HCT116 (cell line): ENCODE data around the gene PSMA6.
"Not testable (repeated sequence)": the region's sequence is repeated elsewhere in the genome, so short reads cannot be mapped to it uniquely, and the experiment has no call there.

Experiments
- MAX ChIP-seq: IDR thresholded peaks from 2 replicates; pipeline ENCODE4 v1.6.1; 2012
- TF ChIP-seq, protein P1 (sequence below), 3 experiments: fragments of 200-600 bp in 1 of 3; sonication (generic) in 1 of 3; IDR thresholded peaks in 2 of 3; conservative IDR thresholded peaks in 1 of 3; 2 replicates each; pipeline ENCODE4 v1.5.1; 2012 to 2017; ENCODE audit warnings: low read depth in 2 of 3, low read length in 2 of 3, antibody characterized with exemption in 1 of 3, borderline replicate concordance in 1 of 3, control low read depth in 1 of 3, mild to moderate bottlenecking in 1 of 3, mixed read lengths in 1 of 3, mixed run types in 1 of 3, moderate library complexity in 1 of 3; ENCODE audit not compliant: insufficient read depth in 1 of 3
- TF ChIP-seq, protein P2 (sequence below): IDR thresholded peaks from 2 replicates; pipeline ENCODE4 v1.6.1; 2012; ENCODE audit warnings: low read depth

DNA sequence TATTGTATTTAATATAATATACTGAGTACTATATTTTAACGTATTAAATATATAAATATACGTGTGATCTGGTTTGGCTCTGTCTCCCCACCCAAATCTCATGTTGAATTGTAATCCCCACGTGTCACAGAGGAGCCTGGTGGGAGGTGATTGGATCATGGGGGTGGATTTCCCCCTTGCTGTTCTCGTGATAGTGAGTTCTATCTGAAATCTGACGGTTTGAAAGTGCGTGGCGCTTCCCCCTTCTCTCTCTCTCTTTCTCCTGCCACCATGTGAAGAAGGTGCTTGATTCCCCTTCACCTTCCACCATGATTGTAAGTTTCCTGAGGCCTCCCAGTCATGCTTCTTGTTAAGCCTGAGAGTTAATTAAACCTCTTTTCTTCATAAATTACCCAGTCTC is 67.5 kb downstream of the PSMA6 start:
- TF ChIP-seq, protein P1, sequence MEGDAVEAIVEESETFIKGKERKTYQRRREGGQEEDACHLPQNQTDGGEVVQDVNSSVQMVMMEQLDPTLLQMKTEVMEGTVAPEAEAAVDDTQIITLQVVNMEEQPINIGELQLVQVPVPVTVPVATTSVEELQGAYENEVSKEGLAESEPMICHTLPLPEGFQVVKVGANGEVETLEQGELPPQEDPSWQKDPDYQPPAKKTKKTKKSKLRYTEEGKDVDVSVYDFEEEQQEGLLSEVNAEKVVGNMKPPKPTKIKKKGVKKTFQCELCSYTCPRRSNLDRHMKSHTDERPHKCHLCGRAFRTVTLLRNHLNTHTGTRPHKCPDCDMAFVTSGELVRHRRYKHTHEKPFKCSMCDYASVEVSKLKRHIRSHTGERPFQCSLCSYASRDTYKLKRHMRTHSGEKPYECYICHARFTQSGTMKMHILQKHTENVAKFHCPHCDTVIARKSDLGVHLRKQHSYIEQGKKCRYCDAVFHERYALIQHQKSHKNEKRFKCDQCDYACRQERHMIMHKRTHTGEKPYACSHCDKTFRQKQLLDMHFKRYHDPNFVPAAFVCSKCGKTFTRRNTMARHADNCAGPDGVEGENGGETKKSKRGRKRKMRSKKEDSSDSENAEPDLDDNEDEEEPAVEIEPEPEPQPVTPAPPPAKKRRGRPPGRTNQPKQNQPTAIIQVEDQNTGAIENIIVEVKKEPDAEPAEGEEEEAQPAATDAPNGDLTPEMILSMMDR (IDR thresholded peaks at IDR 0.05 in 2 of 3, conservative IDR thresholded peaks at IDR 0.05 in 1 of 3; ENCODE audit: borderline replicate concordance in 1 of 3, insufficient read depth in 1 of 3, low read depth in 2 of 3, low read length in 2 of 3), result not testable (repeated sequence)
- TF ChIP-seq, protein P2, sequence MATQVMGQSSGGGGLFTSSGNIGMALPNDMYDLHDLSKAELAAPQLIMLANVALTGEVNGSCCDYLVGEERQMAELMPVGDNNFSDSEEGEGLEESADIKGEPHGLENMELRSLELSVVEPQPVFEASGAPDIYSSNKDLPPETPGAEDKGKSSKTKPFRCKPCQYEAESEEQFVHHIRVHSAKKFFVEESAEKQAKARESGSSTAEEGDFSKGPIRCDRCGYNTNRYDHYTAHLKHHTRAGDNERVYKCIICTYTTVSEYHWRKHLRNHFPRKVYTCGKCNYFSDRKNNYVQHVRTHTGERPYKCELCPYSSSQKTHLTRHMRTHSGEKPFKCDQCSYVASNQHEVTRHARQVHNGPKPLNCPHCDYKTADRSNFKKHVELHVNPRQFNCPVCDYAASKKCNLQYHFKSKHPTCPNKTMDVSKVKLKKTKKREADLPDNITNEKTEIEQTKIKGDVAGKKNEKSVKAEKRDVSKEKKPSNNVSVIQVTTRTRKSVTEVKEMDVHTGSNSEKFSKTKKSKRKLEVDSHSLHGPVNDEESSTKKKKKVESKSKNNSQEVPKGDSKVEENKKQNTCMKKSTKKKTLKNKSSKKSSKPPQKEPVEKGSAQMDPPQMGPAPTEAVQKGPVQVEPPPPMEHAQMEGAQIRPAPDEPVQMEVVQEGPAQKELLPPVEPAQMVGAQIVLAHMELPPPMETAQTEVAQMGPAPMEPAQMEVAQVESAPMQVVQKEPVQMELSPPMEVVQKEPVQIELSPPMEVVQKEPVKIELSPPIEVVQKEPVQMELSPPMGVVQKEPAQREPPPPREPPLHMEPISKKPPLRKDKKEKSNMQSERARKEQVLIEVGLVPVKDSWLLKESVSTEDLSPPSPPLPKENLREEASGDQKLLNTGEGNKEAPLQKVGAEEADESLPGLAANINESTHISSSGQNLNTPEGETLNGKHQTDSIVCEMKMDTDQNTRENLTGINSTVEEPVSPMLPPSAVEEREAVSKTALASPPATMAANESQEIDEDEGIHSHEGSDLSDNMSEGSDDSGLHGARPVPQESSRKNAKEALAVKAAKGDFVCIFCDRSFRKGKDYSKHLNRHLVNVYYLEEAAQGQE, result not testable (repeated sequence)
- TF ChIP-seq MAX, result not testable (repeated sequence)
